Tibial artery (tissue), 4 donors: ENCODE data around the gene HMMR.

Experiments used
- DNase-seq, 2 donors: peaks; one replicate each; pipeline ENCODE4 v3.0.0-alpha.2; 2019
- H3K27ac ChIP-seq, 2 donors: fragments of 200-600 bp; sonication (generic) in 1 of 2; 1 replicate in 1 of 2; 2 replicates in 1 of 2; pipeline ENCODE4 v1.5.1; 2018 to 2019; ENCODE audit warnings: mild to moderate bottlenecking in 1 of 2
- H3K27me3 ChIP-seq, 2 donors: fragments of 200-600 bp; sonication (generic) in 1 of 2; one replicate each; pipeline versions ENCODE4 v1.5.1 to v1.6.0; 2016 to 2019
- H3K36me3 ChIP-seq, 3 donors: fragments of 200-600 bp; sonication (generic) in 2 of 3; one replicate each; pipeline ENCODE4 v1.5.1; 2016 to 2019; ENCODE audit warnings: mild to moderate bottlenecking in 2 of 3
- H3K4me1 ChIP-seq, 4 donors: fragments of 200-600 bp; sonication (generic) in 2 of 4; 1 replicate in 3 of 4; 2 replicates in 1 of 4; pipeline ENCODE4 v1.5.1; 2016 to 2019
- H3K4me3 ChIP-seq, 2 donors: fragments of 200-600 bp; sonication (generic) in 1 of 2; 1 replicate in 1 of 2; 2 replicates in 1 of 2; pipeline ENCODE4 v1.5.1; 2018 to 2019; ENCODE audit warnings: mild to moderate bottlenecking in 2 of 2
- H3K9me3 ChIP-seq, 3 donors: fragments of 200-600 bp; sonication (generic) in 1 of 3; one replicate each; pipeline ENCODE4 v1.5.1; 2016 to 2019
- intact Hi-C: fragments of 100-400 bp; cut with DNase I; formaldehyde crosslinking; loops from one replicate; pipeline ENCODE4 v1.15.0; 2023; ENCODE audit warnings: low total_unique reads
- TF ChIP-seq, protein P1 (sequence below), 2 experiments: fragments of 200-600 bp in 1 of 2; fragments of 450-650 bp in 1 of 2; IDR thresholded peaks; one replicate each; pipeline ENCODE4 v1.5.1; 2017 to 2019; ENCODE audit warnings: antibody characterized with exemption in 2 of 2, mild to moderate bottlenecking in 1 of 2, moderate library complexity in 1 of 2

Gene HMMR

GRCh38 chr5:163475411-163475810 lies 15.0 kb downstream of the HMMR start:
- Histone ChIP-seq H3K36me3 (no peaks in the 10 kb centered on the region), H3K4me1 (no peaks in the 10 kb centered on the region), H3K9me3 (no peaks in the 10 kb centered on the region), H3K4me3 (no peak overlapping the region), H3K27ac (no peak overlapping the region), H3K27me3 (no peaks in the 10 kb centered on the region)
- TF ChIP-seq, protein P1, sequence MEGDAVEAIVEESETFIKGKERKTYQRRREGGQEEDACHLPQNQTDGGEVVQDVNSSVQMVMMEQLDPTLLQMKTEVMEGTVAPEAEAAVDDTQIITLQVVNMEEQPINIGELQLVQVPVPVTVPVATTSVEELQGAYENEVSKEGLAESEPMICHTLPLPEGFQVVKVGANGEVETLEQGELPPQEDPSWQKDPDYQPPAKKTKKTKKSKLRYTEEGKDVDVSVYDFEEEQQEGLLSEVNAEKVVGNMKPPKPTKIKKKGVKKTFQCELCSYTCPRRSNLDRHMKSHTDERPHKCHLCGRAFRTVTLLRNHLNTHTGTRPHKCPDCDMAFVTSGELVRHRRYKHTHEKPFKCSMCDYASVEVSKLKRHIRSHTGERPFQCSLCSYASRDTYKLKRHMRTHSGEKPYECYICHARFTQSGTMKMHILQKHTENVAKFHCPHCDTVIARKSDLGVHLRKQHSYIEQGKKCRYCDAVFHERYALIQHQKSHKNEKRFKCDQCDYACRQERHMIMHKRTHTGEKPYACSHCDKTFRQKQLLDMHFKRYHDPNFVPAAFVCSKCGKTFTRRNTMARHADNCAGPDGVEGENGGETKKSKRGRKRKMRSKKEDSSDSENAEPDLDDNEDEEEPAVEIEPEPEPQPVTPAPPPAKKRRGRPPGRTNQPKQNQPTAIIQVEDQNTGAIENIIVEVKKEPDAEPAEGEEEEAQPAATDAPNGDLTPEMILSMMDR (IDR thresholded peaks at IDR 0.05): no peak
- DNase-seq: no peak
- intact Hi-C loops: no loop called here

GRCh38 chr5:163478126-163478981 lies 17.9 kb downstream of the HMMR start:
- TF ChIP-seq, protein P1 (IDR thresholded peaks at IDR 0.05): no peak
- Histone ChIP-seq H3K9me3 (no peaks in the 10 kb centered on the region), H3K4me3 (no peak overlapping the region), H3K4me1 (no peaks in the 10 kb centered on the region), H3K27me3 (no peaks in the 10 kb centered on the region), H3K36me3 (no peaks in the 10 kb centered on the region), H3K27ac (no peak overlapping the region)
- intact Hi-C loops: no loop called here
- DNase-seq: no peak

GRCh38 chr5:163478982-163479271 lies 18.5 kb downstream of the HMMR start:
- H3K27me3 ChIP-seq: no peaks in the 10 kb centered on the region
- H3K36me3 ChIP-seq: no peaks in the 10 kb centered on the region
- TF ChIP-seq, protein P1 (IDR thresholded peaks at IDR 0.05): no peak
- intact Hi-C loops: no loop called here
- DNase-seq: no peak
- no peak overlapping the region for H3K27ac ChIP-seq
- no peaks in the 10 kb centered on the region for H3K4me1 ChIP-seq
- no peaks in the 10 kb centered on the region for H3K9me3 ChIP-seq
- no peak overlapping the region for H3K4me3 ChIP-seq

- H3K4me1 ChIP-seq: no peaks in the 10 kb centered on the region
- no peak overlapping the region for H3K4me3 ChIP-seq
- H3K27ac ChIP-seq: no peak overlapping the region
- DNase-seq: no peak
- H3K27me3 ChIP-seq: no peaks in the 10 kb centered on the region
- H3K36me3 ChIP-seq: no peaks in the 10 kb centered on the region
- no peaks in the 10 kb centered on the region for H3K9me3 ChIP-seq
- TF ChIP-seq, protein P1 (IDR thresholded peaks at IDR 0.05): no peak
- intact Hi-C loops: no loop called here
These were observed 28.8 kb downstream of the HMMR start for GRCh38 chr5:163489055-163489744.

- no peak overlapping the region for H3K27ac ChIP-seq
- TF ChIP-seq, protein P1 (IDR thresholded peaks at IDR 0.05): no peak
These were observed 29.3 kb downstream of the HMMR start for GRCh38 chr5:163489745-163490075.

More at GRCh38 chr5:163489745-163490075, 29.3 kb downstream of the HMMR start:
- intact Hi-C loops: no loop called here
- Histone ChIP-seq H3K36me3 (no peaks in the 10 kb centered on the region), H3K9me3 (no peaks in the 10 kb centered on the region), H3K4me1 (no peaks in the 10 kb centered on the region), H3K4me3 (no peak overlapping the region), H3K27me3 (no peaks in the 10 kb centered on the region)
- DNase-seq: no peak
